Measurements from ENCODE around the gene NTRK3. TPM values are rescaled to one million over a fixed set of nuclear protein-coding genes. Genes with fewer than 3 reads are reported as not detected.

NTRK3 gene
- total RNA-seq, 8 experiments from 2014 or later = 1.2 to 41.6 (median 10.7) TPM

DNA sequence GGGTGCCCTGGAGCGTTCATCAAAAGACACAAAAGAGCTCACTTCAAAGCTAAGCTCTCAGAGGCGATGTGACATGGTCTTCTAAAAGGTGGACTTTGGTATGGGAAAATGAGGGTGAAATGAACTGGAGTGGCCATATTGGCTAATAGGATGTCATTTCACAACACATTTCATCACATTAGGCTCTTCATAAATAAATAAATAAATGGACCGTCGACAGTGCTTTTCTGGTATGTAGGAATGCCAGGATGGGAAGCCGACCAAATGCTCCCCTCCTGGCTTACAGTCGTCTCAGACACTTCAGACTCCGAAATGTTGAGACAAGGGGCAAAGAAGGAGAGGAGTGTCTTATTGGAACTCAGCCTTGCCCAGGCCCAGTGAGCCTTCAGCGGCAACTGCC, 383.0 kb downstream of the NTRK3 start:
- 35 to 100% (median 87%) methylated on average over 1 to 7 of the region's 8 CpGs; no CpG with 5 or more reads in 2 of the 10 experiments for WGBS, 10 experiments
- peaks cover 12 to 13% of the 10 kb centered on the region in 2 donors for H3K4me1 ChIP-seq (replicated peaks in 1 of 2)
- H3K27ac ChIP-seq = no peak overlapping the region
- H3K4me3 ChIP-seq = no peak overlapping the region
- ATAC-seq (replicated peaks in 6 of 8) = no peak
- in situ Hi-C loops (cut with MboI; ENCODE audit: low pct_unique_long_range_greater_than_20kb in 2 of 9, low sequenced_read_pairs in 9 of 9, unreplicated experiment in 9 of 9) = no loop called here

GRCh38 chr15:87871731-87872320, 384.7 kb downstream of the NTRK3 start:
- H3K4me1 ChIP-seq (replicated peaks in 1 of 2) = peaks cover 12 to 13% of the 10 kb centered on the region in 2 donors
- no peak overlapping the region for H3K27ac ChIP-seq
- in situ Hi-C loops (cut with MboI; ENCODE audit: low pct_unique_long_range_greater_than_20kb in 2 of 9, low sequenced_read_pairs in 9 of 9, unreplicated experiment in 9 of 9) = no loop called here
- peak in 1 of 8 experiments; percentile 15 for ATAC-seq (replicated peaks in 6 of 8)
- H3K4me3 ChIP-seq = no peak overlapping the region
- WGBS, 10 experiments = 0 to 100% (median 69%) methylated on average over 1 to 3 of the region's 3 CpGs; no CpG with 5 or more reads in 2 of the 10 experiments

- Histone ChIP-seq H3K27ac (no peak overlapping the region), H3K4me1 (replicated peaks in 1 of 2) (peaks cover 12 to 13% of the 10 kb centered on the region in 2 donors), H3K4me3 (no peak overlapping the region)
- ATAC-seq (replicated peaks in 6 of 8) = peak in 2 of 8 experiments; percentile 78 to 84
- in situ Hi-C loops (cut with MboI; ENCODE audit: low pct_unique_long_range_greater_than_20kb in 2 of 9, low sequenced_read_pairs in 9 of 9, unreplicated experiment in 9 of 9) = no loop called here
- WGBS, 10 experiments = 43 to 100% (median 63%) methylated on average over 1 to 2 of the region's 2 CpGs; no CpG with 5 or more reads in 5 of the 10 experiments
Measured at GRCh38 chr15:87871258-87871681, 385.3 kb downstream of the NTRK3 start.

DNA sequence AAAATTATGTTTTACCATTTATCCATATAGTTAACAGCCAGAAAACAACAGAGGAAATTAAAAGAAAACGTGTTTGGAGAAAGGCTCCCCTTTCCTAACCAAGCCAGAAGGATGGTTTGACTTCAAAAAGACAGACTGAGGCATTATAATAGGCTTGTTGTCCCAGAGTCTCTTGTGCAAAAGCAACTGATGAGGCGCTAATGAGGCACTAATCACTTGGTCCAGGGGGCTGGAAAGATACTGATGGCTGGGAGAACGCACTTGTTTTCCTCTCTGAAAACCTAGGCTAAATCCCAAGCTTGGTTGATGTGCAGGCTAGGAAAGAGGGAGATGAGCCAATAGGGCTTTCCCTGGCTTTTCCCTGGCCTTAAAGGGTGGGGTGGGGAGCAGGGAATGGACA, 389.6 kb downstream of the NTRK3 start:
- no peak for ATAC-seq (replicated peaks in 6 of 8)
- 0 to 33% (median 13%) methylated on average over 1 to 3 of the region's 3 CpGs; no CpG with 5 or more reads in 2 of the 10 experiments for WGBS, 10 experiments
- no peak overlapping the region for H3K4me3 ChIP-seq
- no peaks in the 10 kb centered on the region for H3K4me1 ChIP-seq (replicated peaks in 1 of 2)
- no peak overlapping the region for H3K27ac ChIP-seq
- in situ Hi-C loops (cut with MboI; ENCODE audit: low pct_unique_long_range_greater_than_20kb in 2 of 9, low sequenced_read_pairs in 9 of 9, unreplicated experiment in 9 of 9) = no loop called here

- H3K4me1 ChIP-seq (replicated peaks in 1 of 2) = no peaks in the 10 kb centered on the region
- peak in 1 of 8 experiments; percentile 36 for ATAC-seq (replicated peaks in 6 of 8)
- whole genome bisulfite sequencing, 10 experiments = 29 to 60% (median 43%) methylated on average over 1 to 5 of the region's 5 CpGs; no CpG with 5 or more reads in 1 of the 10 experiments
- no peak overlapping the region for H3K27ac ChIP-seq
- no peak overlapping the region for H3K4me3 ChIP-seq
- in situ Hi-C loops (cut with MboI; ENCODE audit: low pct_unique_long_range_greater_than_20kb in 2 of 9, low sequenced_read_pairs in 9 of 9, unreplicated experiment in 9 of 9) = no loop called here
Measured at GRCh38 chr15:87863152-87863551, 393.4 kb downstream of the NTRK3 start.

GRCh38 chr15:87860743-87861142, 395.8 kb downstream of the NTRK3 start:
- no peak for ATAC-seq (replicated peaks in 6 of 8)
- Histone ChIP-seq H3K4me1 (replicated peaks in 1 of 2) (no peaks in the 10 kb centered on the region), H3K4me3 (no peak overlapping the region), H3K27ac (no peak overlapping the region)
- in situ Hi-C loops (cut with MboI; ENCODE audit: low pct_unique_long_range_greater_than_20kb in 2 of 9, low sequenced_read_pairs in 9 of 9, unreplicated experiment in 9 of 9) = no loop called here
- WGBS, 10 experiments = 3 to 100% (median 50%) methylated on average over 1 to 3 of the region's 3 CpGs; no CpG with 5 or more reads in 1 of the 10 experiments

GRCh38 chr15:87858651-87859050, 397.9 kb downstream of the NTRK3 start:
- ATAC-seq (replicated peaks in 6 of 8) = no peak
- Histone ChIP-seq H3K27ac (no peak overlapping the region), H3K4me3 (no peak overlapping the region), H3K4me1 (replicated peaks in 1 of 2) (peaks cover 0 to 15% of the 10 kb centered on the region in 2 donors)
- 0 to 76% (median 48%) methylated on average over 1 to 2 of the region's 2 CpGs; no CpG with 5 or more reads in 4 of the 10 experiments for WGBS, 10 experiments
- in situ Hi-C loops (cut with MboI; ENCODE audit: low pct_unique_long_range_greater_than_20kb in 2 of 9, low sequenced_read_pairs in 9 of 9, unreplicated experiment in 9 of 9) = no loop called here

GRCh38 chr15:87851497-87851896, 405.0 kb downstream of the NTRK3 start:
- peaks cover 0 to 25% of the 10 kb centered on the region in 2 donors for H3K4me1 ChIP-seq (replicated peaks in 1 of 2)
- ATAC-seq (replicated peaks in 6 of 8) = no peak
- WGBS, 10 experiments = 40 to 100% (median 85%) methylated on average over 1 to 2 of the region's 2 CpGs
- H3K27ac ChIP-seq = no peak overlapping the region
- no peak overlapping the region for H3K4me3 ChIP-seq
- in situ Hi-C loops (cut with MboI; ENCODE audit: low pct_unique_long_range_greater_than_20kb in 2 of 9, low sequenced_read_pairs in 9 of 9, unreplicated experiment in 9 of 9) = no loop called here

DNA sequence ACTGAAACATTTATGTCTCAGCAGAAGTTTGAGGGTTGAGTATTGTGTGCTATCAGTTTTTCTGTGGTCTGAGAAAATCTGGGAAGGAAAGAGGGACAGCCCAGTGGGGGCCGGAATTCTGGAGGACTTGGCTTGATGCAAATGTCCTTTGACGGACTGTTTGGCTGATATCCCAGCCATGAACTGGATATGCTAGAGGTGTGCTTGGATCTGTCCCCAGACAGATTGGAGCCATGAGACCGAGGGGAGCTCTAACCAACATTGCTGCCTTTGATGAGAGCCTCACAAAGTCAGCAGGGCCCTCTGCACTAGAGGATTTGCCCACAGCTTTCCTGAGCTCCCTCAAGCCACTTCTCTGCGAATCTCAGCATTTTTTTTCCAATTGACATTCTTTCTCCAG, 405.6 kb downstream of the NTRK3 start:
- Histone ChIP-seq H3K27ac (no peak overlapping the region), H3K4me3 (no peak overlapping the region), H3K4me1 (replicated peaks in 1 of 2) (peaks cover 0 to 25% of the 10 kb centered on the region in 2 donors)
- WGBS, 10 experiments = 10 to 100% (median 67%) methylated on average over 1 to 3 of the region's 4 CpGs; no CpG with 5 or more reads in 2 of the 10 experiments
- in situ Hi-C loops (cut with MboI; ENCODE audit: low pct_unique_long_range_greater_than_20kb in 2 of 9, low sequenced_read_pairs in 9 of 9, unreplicated experiment in 9 of 9) = no loop called here
- peak in 1 of 8 experiments; percentile 53 for ATAC-seq (replicated peaks in 6 of 8)

DNA sequence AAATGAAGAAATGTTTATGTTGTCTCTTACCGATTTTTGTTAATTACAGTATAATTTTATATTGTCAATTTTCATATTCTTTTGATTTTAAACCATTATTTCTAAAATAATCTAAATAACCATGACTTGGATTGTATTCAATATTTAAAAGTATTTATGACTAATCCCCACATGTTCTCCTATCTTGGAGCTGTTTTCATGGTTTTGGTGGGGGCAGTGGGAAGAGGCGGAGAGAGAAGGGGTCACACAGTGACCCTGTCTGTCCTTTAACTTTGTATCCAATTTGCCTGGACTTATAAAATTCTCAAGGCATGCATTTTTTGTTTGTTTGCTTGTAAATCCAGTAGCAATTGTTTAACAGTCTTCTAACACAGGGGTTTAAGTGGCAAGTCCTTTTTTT, 407.4 kb downstream of the NTRK3 start:
- Histone ChIP-seq H3K27ac (no peak overlapping the region), H3K4me1 (replicated peaks in 1 of 2) (peaks cover 0 to 21% of the 10 kb centered on the region in 2 donors), H3K4me3 (no peak overlapping the region)
- 52 to 100% (median 68%) methylated on average over 1 to 2 of the region's 2 CpGs; no CpG with 5 or more reads in 2 of the 10 experiments for WGBS, 10 experiments
- in situ Hi-C loops (cut with MboI; ENCODE audit: low pct_unique_long_range_greater_than_20kb in 2 of 9, low sequenced_read_pairs in 9 of 9, unreplicated experiment in 9 of 9) = no loop called here
- ATAC-seq (replicated peaks in 6 of 8) = no peak

GRCh38 chr15:87848012-87848411, 408.5 kb downstream of the NTRK3 start:
- Histone ChIP-seq H3K27ac (no peak overlapping the region), H3K4me1 (replicated peaks in 1 of 2) (peaks cover 0 to 15% of the 10 kb centered on the region in 2 donors), H3K4me3 (no peak overlapping the region)
- no peak for ATAC-seq (replicated peaks in 6 of 8)
- in situ Hi-C loops (cut with MboI; ENCODE audit: low pct_unique_long_range_greater_than_20kb in 2 of 9, low sequenced_read_pairs in 9 of 9, unreplicated experiment in 9 of 9) = no loop called here
- 0 to 83% (median 38%) methylated on average over 1 of the region's 1 CpG; no CpG with 5 or more reads in 3 of the 10 experiments for WGBS, 10 experiments

- Histone ChIP-seq H3K27ac (no peak overlapping the region), H3K4me1 (replicated peaks in 1 of 2) (peaks cover 0 to 12% of the 10 kb centered on the region in 2 donors), H3K4me3 (no peak overlapping the region)
- in situ Hi-C loops (cut with MboI; ENCODE audit: low pct_unique_long_range_greater_than_20kb in 2 of 9, low sequenced_read_pairs in 9 of 9, unreplicated experiment in 9 of 9) = no loop called here
- 20 to 100% (median 65%) methylated on average over 1 to 3 of the region's 3 CpGs; no CpG with 5 or more reads in 1 of the 10 experiments for WGBS, 10 experiments
- ATAC-seq (replicated peaks in 6 of 8) = no peak
Measured at GRCh38 chr15:87846746-87847145, 409.8 kb downstream of the NTRK3 start.

DNA sequence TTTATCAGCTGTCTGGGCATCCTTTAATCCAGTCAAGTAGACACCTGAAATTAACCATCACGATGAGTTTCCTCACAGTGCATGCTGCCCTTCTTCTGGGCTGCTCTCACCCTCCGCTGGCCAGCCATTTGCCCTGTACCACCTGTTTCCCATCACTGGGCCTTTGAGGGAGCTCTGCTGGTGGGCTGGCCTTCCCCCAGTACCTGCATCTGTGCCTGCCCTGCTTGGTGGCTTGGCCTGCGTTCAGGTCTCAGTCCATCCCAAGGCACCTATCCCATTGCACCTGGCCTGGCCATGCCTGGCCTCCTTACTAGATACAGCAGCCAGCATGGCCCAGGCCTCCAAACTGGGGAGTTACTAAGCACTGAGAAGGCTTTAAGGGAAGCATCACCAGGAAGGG, 413.2 kb downstream of the NTRK3 start:
- WGBS, 10 experiments = 33 to 100% (median 86%) methylated on average over 1 to 3 of the region's 3 CpGs; no CpG with 5 or more reads in 4 of the 10 experiments
- peaks cover 0 to 12% of the 10 kb centered on the region in 2 donors for H3K4me1 ChIP-seq (replicated peaks in 1 of 2)
- H3K27ac ChIP-seq = no peak overlapping the region
- no peak overlapping the region for H3K4me3 ChIP-seq
- in situ Hi-C loops (cut with MboI; ENCODE audit: low pct_unique_long_range_greater_than_20kb in 2 of 9, low sequenced_read_pairs in 9 of 9, unreplicated experiment in 9 of 9) = no loop called here
- no peak for ATAC-seq (replicated peaks in 6 of 8)
